OCI-LY1 (cell line): ENCODE data around the gene CDK13.

Experiments
- EZH2 ChIP-seq: fragments of 200-600 bp; sonication (generic), shearing (Covaris generic); IDR thresholded peaks from 2 replicates; pipeline ENCODE4 v1.8.0; 2017; ENCODE audit warnings: borderline replicate concordance, mixed run types, mild to moderate bottlenecking, antibody characterized with exemption, low read length, moderate library complexity, mixed read lengths
- TF ChIP-seq, protein P1 (sequence below): fragments of 200-600 bp; sonication (generic), shearing (Covaris generic); IDR thresholded peaks from 2 replicates; pipeline ENCODE4 v1.5.1; 2017; ENCODE audit warnings: mild to moderate bottlenecking, antibody characterized with exemption, low read length, moderate library complexity, mixed read lengths

DNA sequence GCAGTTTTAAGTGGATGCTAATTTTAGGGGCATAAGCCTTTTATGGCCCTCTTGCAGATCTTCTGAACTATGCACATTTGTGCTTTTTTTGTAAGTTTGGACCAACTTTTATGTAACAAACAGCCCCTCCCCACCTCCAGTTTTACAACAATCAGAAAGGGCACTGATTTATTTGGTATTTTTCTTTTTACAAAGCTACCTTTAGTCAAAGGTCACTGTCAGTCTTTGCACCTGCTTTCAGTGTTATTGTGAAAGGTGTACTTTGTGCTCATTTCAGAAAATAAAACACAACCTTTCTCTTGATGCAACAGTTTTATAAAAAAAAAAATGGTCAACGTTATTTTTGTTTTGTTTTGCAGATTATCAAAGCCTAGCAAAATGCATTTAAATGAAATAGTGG, 145.2 kb downstream of the CDK13 start:
- TF ChIP-seq, protein P1, sequence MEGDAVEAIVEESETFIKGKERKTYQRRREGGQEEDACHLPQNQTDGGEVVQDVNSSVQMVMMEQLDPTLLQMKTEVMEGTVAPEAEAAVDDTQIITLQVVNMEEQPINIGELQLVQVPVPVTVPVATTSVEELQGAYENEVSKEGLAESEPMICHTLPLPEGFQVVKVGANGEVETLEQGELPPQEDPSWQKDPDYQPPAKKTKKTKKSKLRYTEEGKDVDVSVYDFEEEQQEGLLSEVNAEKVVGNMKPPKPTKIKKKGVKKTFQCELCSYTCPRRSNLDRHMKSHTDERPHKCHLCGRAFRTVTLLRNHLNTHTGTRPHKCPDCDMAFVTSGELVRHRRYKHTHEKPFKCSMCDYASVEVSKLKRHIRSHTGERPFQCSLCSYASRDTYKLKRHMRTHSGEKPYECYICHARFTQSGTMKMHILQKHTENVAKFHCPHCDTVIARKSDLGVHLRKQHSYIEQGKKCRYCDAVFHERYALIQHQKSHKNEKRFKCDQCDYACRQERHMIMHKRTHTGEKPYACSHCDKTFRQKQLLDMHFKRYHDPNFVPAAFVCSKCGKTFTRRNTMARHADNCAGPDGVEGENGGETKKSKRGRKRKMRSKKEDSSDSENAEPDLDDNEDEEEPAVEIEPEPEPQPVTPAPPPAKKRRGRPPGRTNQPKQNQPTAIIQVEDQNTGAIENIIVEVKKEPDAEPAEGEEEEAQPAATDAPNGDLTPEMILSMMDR, result no peak
- TF ChIP-seq EZH2, result no peak
